HG03064 (cell line): ENCODE data around the gene ASCL5.
A peak's percentile ranks its signal among the peaks of the same experiment; 100 is the strongest.
"Not testable (repeated sequence)": the region's sequence is repeated elsewhere in the genome, so short reads cannot be mapped to it uniquely, and the experiment has no call there.

Experiments
- ATAC-seq: cut with Tn5 transposase; IDR thresholded peaks from one replicate; pipeline ENCODE4 v1.9.1; 2021; ENCODE audit warnings: low read depth; ENCODE audit not compliant: unreplicated experiment

Gene ASCL5, protein sequence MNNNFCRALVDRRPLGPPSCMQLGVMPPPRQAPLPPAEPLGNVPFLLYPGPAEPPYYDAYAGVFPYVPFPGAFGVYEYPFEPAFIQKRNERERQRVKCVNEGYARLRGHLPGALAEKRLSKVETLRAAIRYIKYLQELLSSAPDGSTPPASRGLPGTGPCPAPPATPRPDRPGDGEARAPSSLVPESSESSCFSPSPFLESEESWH

DNA sequence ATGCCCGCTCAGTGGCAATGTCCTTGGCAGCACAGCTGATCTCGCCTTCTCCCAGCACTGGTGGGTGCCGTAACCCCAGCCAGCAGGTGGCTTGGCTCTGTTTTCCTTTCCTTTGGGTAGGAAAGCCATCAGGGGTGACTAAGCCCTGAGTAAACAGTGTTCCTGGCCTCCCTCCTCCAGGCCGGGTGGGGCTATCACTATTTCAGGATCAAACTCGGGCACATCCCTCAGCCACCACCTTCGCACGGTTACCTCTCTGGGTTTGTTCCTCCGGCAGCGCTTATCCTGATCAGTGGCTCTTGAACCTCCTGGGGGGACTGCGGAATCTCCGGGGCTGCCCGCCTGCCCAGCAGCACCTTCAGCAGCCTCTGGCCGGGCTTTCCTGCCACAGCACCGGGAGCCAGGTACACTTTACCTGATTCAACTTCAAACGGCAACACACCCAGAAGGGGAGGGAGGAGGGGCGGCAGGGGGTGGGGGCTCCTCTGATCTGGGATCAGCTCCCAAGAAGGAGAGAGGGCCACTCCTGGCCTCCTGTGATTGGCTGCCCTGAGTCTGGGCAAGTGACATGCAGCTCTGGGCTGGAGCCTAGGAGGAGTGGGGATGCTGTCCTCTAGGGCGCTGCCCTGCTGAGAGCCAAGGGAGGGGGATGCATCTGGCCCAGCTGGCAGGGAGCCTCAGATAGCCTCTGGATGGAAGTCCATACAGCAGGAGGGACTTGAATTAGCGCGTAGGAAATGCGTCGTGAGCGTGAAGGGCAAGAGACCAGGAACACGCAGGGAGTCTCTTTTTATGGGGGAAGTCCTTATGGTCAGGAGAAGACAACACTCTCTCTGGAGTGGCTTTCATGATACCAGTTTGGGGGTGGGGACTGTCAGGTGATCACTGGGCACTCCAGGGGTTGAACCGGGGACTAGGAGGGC is at the start of gene ASCL5:
ASCL5 (minus strand) TSS at position 353 of the 923 bp plus-strand sequence. CDS start 11,812 bp downstream, outside the sequence.
- no peak for ATAC-seq

DNA sequence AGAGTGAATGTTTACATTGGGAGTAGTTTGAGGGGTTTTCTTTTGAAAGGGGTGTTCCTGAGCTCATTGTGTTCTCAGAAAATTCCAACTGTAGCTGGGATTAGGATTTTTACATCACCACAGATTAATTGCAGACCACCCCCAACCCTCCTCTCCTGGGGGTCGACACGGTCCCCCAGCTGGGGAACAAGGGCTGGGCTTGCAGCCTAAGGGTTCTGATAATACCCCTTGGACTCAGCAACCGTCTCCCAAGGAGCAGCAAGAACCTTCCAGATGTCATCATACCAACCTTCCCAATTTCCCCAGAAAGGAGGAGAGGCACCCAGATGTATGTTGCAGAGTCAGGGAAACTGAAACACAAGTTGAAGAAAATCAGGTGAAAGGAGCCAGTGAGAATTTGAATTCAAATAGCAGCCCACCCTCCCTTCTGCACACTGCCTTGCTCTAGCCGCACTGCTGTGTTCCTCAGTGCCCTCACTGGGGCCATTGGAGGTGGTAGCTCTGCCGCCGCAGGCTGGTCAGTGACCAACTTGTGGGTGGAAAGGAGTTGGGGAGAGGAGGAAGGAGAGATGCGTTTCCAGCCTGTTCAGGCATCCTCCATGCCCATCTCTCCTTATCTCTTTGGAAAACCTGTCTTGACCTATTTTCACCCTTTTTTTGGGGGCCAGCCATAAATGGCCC is 49.0 kb upstream of the ASCL5 start:
- ATAC-seq: no peak

DNA sequence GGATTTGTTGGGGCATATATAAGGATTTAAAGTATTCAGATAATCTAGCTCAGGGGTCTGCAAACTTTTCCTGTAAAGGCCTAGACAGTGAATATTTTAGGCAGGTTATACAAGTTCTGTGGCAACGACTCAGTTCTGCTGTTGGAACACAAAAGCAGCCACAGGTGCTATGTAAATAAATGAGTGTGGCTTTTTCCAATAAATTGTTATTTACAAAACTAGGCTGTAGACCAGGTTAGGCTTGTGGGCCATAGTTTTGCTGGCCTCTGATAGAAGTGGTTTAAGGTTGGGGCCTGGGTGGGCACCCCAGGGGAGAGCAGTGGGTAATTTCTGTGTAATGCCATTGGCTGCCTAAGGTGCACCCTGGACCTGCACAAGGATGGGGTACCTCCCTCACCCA is 46.8 kb upstream of the ASCL5 start:
- ATAC-seq: no peak

DNA sequence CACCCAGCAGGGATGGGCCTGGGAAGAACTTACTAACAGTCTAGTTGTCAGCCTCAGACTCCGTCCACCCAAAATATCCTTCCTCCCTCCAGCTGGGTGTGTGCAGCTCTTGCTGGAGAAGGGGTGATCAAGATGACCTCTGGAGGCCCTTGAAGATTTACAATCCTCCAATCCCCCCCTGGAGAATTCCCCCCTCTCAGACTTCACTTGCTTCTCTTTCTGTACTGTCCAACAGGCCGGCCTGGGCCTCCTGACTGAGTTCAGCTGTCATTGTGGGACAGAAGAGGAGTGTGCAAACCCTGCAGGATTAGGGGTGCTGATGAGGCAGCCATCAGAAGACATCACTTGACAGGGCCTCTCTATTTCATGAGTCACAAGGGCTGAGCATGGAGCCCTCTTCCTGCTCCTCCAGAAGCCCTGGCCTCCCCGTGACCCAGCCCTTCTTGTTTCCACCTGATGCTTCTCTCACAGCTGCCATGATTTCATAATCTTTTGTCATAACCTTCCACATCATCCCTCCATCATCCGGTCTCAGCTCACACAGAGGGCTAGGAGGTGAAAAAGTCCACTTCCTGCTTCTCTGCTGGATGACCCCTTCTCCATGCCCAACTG is 46.1 kb upstream of the ASCL5 start:
- ATAC-seq: no peak

DNA sequence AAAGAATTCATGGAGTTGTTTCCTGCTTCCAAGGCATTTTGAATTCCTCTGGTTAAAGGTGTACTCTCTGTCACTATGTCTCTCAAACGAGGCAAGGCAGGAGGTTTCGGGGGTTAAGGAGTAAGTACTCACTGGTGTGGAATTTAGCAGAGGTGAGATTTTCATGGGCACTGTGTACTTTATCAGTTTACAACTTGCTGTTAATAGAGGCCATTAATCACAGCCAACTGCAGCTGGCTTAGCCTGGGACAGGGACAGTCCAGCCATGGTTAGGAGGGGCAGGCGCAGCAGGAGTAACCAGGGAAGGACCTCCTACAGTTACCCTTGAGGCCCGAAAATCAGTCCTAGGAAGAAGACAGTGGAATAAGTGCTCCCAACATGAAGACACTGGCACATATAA is 45.3 kb upstream of the ASCL5 start:
- no peak for ATAC-seq

DNA sequence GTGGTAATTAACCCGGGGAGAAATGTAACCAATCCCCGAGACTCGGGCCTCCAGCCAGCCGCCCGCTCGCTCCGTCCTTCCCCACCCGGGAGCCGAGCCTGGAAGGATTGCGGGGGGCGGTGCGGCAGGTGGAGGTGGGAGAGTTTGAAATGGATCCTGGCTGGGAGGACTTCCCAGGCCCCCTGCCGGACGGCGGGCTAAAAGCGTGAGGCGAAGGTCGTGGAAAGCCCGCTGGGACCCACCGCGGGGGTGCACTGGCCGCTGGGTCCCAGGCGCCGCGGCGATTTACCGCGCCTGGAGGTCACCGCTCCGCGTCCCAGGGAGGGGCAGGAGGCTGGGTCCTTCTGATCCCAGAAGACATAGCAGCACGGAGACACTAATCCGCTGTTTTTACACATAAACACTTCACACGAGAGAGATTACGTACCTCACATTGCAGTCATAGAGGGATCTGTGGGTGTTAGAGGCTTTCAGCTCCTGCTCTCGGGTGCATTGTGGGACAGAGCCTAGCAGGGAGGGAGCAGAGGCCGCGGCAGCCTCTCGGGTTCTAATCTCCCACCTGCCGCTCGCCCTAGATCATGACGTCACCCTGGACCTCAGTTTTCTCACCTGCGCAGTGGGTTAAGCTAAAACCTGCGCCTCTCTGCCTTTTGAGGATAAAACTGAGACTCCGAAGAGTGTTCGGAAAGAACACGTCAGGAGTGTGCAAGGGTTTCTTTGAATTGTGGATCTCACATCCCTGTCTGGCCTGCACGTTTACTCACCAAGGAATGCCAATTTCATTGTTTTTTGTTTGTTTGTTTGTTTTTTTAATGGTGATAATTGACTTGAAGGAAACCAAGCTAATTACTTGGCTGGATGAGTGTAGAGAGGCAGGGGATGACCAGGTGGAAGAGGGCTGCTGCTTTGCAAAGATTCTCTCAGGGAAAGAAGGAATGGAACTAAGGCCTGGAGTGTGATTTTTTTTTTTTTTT is 44.4 kb upstream of the ASCL5 start:
- ATAC-seq: peak; percentile 46

DNA sequence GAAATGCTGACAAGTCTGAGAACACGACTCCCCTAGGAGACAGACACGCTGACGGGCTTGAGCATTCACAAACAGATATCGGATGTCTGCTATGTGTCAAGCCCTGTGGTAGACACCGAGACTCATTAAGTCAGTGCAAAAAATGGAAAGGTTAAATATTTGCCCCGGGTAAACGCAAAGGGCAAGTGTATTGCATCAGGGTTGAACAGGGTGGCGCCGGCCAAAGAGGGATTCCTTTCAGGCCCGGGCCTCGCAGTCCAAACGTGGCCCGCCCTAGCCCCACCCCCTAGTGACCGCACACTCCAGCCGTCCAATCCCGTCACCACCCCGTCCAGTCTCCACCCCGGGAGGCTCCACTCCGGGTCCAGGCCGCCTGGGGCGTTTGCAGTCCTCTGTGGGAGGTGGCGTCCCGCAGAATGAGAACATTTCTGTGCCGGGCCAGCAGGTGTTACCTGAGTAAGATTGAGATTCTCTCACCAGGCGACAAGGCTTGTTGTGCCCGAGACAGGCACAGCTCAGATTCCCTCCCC is 43.6 kb upstream of the ASCL5 start:
- ATAC-seq: peak; percentile 92

DNA sequence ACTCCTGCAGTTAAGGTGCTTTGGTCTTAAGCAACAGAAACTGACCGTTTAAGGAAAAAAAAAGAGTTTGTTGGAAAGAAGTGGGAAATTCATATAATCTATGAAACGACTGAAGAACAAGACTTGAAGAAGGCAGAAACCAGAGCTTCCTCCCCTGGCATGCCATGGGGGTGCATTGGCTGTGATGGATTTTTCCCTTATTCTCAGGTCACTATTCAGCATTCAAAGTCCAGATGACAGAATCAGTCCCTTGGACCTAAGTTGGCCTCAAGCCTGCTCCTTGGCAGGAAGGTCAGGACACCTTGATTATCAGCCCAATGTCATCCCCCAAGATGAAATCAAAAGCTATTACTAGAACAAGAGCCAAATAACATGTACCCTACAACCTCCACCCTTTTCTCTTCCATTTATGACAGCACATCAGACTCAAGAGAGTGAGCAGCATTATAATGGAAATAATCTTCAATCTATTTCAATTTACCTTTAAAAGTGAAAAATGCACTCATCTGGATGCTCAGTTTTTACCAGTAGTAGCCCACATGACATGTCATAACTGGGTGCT is 43.1 kb upstream of the ASCL5 start:
- ATAC-seq: no peak

DNA sequence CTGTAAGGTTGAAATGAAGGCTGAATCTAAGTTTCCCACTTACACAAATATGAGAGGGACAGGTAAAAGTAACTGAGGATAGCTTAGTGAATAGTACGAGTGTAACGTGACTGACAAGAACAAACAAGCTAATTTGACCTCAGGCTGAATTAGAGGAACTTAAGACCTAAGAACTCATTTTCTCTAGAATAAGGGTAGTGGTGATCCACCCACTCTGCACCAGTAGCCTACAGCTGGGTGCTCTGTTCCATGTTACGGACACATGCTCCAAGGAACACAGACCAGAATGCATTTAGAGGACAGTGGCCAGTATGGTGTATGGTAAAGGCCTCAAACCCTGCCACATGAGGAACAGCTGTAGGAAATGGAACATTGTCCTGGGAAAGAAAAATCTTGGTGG is 42.2 kb upstream of the ASCL5 start:
- ATAC-seq: no peak

DNA sequence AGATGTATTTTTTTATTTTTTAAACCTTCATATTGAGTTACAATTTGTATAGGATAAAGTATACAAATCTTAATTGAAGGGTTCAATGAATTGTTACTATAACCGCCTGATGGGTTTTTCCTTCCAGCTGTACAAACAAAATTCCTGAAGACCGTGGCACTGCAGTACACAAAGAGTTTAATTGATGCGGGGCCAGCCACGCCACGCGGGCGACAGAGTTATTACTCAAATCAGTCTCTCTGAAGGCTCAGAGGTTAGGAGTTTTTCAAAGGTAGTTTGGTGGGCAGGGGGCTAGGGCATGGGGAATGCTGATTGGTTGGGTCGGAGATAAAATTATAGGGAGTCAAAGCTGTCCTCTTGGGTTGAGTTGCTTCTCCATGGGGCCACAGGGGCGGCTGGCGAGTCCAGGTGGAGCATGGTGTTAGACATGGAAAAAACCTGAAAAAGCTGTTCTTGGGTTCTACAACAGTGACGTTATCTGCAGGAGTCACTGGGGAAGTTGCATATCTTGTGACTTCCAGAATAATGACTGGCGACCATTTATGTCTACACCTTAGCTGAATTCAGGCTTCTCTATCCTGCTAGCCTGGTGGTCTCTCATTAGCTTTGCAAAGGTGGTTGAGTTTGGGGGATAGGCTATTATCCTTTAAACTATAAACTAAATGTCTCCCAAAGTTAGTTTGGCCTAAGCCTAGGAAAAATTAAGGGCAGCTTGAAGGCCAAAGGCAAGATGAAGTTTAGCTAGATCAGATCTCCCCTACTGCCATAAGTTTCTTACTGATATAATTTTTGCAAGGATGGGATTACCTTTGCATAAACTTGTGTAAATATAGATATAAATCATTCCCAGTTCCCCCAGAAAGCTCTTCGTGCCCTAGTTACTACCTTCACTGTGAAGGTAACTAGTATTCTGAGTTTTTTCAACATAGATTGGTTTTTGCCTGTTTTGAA is 40.3 kb upstream of the ASCL5 start:
- no peak for ATAC-seq

DNA sequence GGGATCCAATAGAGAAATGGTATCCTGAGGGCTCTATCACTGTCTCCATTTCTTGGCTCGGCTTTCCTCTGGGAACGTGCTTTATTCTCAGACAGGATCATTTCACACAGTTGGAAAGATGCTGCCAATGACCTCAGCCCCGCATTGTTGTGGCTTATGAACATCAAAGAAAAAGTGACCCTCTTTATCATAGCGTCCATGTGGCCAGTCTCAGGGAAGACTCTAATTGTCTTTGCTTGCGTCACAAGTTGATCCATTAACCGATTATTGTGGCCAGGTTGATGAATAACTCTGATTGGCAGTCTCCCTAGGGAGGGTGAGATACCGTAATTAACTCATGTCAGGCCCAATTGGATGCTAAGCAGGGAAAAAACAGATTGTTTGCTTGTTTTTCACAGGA is 37.7 kb upstream of the ASCL5 start:
- no peak for ATAC-seq

DNA sequence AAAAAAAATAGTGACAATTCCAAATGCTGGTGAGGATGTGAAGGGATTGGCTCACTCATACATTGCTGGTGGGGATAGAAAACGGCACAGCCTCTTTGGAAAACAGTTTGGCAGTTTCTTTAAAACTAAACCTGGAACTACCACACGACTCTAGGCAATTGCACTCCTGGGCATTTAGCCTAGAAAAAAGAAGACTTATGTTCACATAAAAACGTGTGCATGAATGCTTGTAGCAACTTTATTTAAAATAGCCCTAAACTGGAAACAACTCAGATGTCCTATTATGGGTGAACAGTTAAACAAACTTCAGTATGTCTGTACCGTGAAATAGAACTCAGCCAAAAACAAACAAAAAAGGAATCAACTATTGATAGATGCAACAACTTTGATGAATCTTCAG is 36.7 kb upstream of the ASCL5 start:
- ATAC-seq: no peak

DNA sequence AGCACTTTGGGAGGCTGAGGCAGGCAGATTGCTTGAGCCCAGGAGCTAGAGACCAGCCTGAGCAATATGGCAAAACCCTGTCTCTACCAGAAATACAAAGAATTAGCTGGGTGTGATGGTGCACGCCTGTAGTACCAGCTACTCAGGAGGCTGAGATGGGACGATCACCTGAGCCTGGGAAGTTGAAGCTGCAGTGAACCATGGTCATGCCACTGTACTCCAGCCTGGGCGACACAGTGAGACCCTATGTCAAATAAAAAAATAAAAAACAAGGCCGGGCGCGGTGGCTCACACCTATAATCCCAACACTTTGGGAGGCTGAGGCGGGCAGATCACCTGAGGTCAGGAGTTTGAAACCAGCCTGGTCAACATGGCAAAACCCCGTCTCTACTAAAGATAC is 36.1 kb upstream of the ASCL5 start:
- not testable (repeated sequence) for ATAC-seq

DNA sequence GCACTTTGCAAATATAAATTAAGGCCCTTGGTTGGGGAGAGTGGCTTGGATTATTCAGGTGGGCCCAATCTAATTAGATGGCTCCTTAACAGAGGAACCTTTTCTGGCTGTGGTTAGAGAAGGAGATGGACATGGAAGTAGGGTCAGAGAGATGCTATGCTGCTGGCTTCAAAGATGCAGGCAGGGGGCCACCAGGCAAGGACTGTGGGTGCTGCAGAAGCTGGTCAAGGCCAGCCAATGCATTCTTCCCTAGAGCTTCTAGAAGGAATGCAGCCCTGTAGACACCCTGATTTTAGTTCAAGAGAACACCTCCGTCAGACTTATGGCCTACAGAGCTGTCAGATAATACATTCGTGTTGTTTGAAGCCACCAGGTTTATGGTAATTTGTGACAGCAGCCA is 31.0 kb upstream of the ASCL5 start:
- no peak for ATAC-seq

DNA sequence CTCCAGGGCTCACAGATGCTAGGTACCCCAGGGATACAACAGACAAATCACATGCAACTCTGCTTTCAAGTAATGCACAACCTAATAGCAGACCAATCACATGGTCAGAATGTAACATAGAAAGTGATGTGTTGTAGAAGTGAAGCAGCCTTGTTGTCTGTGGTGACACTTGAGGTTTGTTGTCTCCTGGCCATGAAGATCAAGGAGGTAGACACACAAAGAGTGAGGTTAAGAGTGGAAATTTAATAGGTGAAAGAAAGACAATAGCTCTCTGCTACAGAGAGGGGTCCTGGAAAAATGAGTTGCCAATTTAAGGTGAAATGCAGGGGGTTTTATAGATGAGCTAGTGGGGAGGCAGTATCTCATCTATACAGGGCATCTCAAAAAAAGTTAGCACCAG is 29.8 kb upstream of the ASCL5 start:
- ATAC-seq: no peak

DNA sequence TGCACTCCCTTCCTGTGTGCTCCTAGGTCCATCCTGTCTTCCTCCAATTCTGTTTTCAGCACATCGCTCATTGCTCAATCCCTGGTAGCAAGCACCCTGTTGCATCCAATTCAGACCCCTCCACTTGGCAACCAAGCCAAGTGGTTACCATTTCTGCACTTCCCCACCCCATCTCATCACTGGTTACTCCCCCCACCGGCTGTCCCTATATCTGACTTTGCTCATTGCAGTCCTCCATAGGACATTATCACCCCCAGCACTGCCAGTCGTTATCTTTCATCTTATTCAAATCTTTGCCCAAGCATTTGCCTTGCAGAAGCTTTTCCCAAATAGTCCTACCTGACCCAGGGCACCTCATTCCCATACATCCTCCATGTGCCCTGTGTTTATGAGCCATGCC is 29.4 kb upstream of the ASCL5 start:
- ATAC-seq: no peak

DNA sequence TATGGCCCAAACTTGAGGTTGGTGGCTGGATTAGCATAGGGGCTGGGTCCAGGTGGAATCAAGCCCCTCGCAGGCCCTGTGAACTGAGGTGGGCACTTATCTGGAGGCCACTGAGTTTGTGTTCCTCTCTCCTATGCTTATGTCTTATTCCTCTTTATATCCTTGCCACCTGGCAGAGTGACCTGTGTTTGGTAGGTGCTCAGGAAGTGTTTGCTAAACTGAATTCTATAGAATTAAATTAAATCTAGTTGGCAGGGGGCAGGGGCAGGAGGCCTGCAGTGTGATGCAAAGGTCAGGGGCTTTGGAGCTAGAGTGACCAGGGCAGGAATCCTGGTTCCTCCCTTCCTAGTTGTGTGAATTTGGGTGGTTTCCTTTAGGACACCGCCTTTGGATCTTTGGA is 28.4 kb upstream of the ASCL5 start:
- ATAC-seq: no peak
